ENCODE measurements around the gene SYT17. TPM values are rescaled to one million over a fixed set of nuclear protein-coding genes. Genes with fewer than 3 reads are reported as not detected.

The SYT17 gene
- total RNA-seq, 1 experiment from 2014 or later = 10.3 TPM

- Histone ChIP-seq H3K9me3 (ENCODE audit: control insufficient read depth in 1 of 2, insufficient read depth in 1 of 2, low read depth in 1 of 2, low read length in 2 of 2) (peaks cover 0 to 14% of the 10 kb centered on the region in 2 experiments; a peak in 3 of 4 replicates), H3K4me2 (ENCODE audit: low read length) (no peak overlapping the region), H3K9me2 (ENCODE audit: insufficient read depth) (no peaks in the 10 kb centered on the region), H3K9ac (ENCODE audit: low read length) (no peak overlapping the region), H3K36me3 (ENCODE audit: control insufficient read depth in 1 of 2, insufficient read depth in 2 of 2, low read length in 2 of 2) (no peaks in the 10 kb centered on the region), H3K4me3 (replicated peaks in 1 of 2; ENCODE audit: low read depth in 1 of 2, low read length in 2 of 2) (no peak overlapping the region), H3K4me1 (ENCODE audit: control insufficient read depth in 1 of 2, insufficient read depth in 2 of 2, low read length in 2 of 2) (no peaks in the 10 kb centered on the region), H4K20me1 (ENCODE audit: insufficient read depth) (no peaks in the 10 kb centered on the region), H3K27ac (ENCODE audit: low read depth, low read length) (no peak overlapping the region), H3K27me3 (ENCODE audit: insufficient read depth, low read length) (no peaks in the 10 kb centered on the region), H3K79me2 (ENCODE audit: insufficient read depth, low read length) (no peaks in the 10 kb centered on the region), H2AFZ (ENCODE audit: low read depth, low read length, poor library complexity, severe bottlenecking) (no peak overlapping the region)
- ATAC-seq (no peak), DNase-seq (ENCODE audit: low read depth, low spot score) (no peak)
- ChIA-PET CTCF (no interaction called here), POLR2A (no interaction called here), RAD21 (ENCODE audit: low non-redundant PET in 1 of 2, low total read pairs in 2 of 2, uncharacterized antibody in 2 of 2, unreplicated experiment in 2 of 2) (no interaction called here)
- TF ChIP-seq CEBPB (IDR thresholded peaks at IDR 0.05; ENCODE audit: low read depth) (no peak), POLR2A (IDR thresholded peaks at IDR 0.05; ENCODE audit: borderline replicate concordance, extremely low read depth, insufficient read depth, insufficient read length) (no peak), JUND (IDR thresholded peaks at IDR 0.05) (no peak), RAD21 (IDR thresholded peaks at IDR 0.05; ENCODE audit: low read depth) (no peak), EGR1 (IDR thresholded peaks at IDR 0.05; ENCODE audit: low read depth) (no peak), YY1 (IDR thresholded peaks at IDR 0.05; ENCODE audit: extremely low read depth, insufficient replicate concordance, low read depth, low read length) (no peak), CBX3 (IDR thresholded peaks at IDR 0.05; ENCODE audit: low read depth) (no peak), SRF (IDR thresholded peaks at IDR 0.05; ENCODE audit: low read depth) (no peak), POLR2AphosphoS5 (IDR thresholded peaks at IDR 0.05; ENCODE audit: low read depth, low read length) (no peak)
- TF ChIP-seq, protein P1, sequence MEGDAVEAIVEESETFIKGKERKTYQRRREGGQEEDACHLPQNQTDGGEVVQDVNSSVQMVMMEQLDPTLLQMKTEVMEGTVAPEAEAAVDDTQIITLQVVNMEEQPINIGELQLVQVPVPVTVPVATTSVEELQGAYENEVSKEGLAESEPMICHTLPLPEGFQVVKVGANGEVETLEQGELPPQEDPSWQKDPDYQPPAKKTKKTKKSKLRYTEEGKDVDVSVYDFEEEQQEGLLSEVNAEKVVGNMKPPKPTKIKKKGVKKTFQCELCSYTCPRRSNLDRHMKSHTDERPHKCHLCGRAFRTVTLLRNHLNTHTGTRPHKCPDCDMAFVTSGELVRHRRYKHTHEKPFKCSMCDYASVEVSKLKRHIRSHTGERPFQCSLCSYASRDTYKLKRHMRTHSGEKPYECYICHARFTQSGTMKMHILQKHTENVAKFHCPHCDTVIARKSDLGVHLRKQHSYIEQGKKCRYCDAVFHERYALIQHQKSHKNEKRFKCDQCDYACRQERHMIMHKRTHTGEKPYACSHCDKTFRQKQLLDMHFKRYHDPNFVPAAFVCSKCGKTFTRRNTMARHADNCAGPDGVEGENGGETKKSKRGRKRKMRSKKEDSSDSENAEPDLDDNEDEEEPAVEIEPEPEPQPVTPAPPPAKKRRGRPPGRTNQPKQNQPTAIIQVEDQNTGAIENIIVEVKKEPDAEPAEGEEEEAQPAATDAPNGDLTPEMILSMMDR (IDR thresholded peaks at IDR 0.05 in 2 of 3, conservative IDR thresholded peaks at IDR 0.05 in 1 of 3; ENCODE audit: borderline replicate concordance in 1 of 3, insufficient read depth in 1 of 3, low read depth in 2 of 3, low read length in 2 of 3) = no peak
- TF ChIP-seq, protein P2, sequence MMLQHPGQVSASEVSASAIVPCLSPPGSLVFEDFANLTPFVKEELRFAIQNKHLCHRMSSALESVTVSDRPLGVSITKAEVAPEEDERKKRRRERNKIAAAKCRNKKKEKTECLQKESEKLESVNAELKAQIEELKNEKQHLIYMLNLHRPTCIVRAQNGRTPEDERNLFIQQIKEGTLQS (IDR thresholded peaks at IDR 0.05) = no peak
- no TSS peak for BruUV-seq (replicated peaks)
- intact Hi-C loops (cut with micrococcal nuclease) = no loop called here
Measured at GRCh38 chr16:19232988-19233387, 64.9 kb downstream of the SYT17 start.
